ENCODE data around the gene SCGB3A1.

SCGB3A1 gene

DNA sequence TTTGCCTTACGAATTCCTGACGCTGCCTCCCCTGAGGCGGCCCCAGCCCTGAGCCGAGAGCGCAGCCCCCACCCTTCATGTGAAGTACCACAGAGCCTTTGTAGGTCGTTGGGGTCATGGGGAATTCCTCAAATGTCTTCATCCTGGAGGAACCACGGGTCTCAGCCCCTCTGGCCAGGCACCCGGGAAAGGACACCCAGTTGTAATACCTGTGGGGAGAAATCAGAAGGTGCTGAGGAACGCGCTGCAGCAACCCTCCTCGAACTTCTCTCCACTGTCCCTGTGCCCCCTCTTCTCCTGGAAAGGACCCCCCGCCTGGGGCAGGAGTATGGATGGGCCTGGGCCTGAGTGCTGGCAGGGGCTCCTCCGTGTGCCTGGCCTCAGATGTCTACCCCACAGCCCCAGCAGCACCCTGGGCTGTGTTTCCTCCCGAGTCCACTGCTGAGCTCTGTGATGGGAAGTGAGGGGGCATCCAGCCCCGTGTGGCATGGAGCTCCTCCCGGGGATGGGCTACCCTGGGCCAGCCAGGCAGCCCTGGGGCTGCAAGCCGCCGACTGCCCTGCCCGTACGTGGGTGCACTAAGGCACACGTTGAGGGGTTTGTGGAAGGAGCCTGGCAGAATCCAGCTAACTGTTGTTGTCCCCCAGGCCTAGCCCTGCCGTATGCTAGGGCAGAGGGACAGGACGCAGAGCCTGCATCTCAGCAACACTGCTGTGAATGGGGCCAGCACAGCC lies 18.7 kb upstream of the SCGB3A1 start:
- no peaks in the 10 kb centered on the region for H3K9me3 Mint-ChIP-seq
- H3K4me3 Mint-ChIP-seq = no peak overlapping the region
- no peak overlapping the region for H3K27ac Mint-ChIP-seq
- TF ChIP-seq, protein P1, sequence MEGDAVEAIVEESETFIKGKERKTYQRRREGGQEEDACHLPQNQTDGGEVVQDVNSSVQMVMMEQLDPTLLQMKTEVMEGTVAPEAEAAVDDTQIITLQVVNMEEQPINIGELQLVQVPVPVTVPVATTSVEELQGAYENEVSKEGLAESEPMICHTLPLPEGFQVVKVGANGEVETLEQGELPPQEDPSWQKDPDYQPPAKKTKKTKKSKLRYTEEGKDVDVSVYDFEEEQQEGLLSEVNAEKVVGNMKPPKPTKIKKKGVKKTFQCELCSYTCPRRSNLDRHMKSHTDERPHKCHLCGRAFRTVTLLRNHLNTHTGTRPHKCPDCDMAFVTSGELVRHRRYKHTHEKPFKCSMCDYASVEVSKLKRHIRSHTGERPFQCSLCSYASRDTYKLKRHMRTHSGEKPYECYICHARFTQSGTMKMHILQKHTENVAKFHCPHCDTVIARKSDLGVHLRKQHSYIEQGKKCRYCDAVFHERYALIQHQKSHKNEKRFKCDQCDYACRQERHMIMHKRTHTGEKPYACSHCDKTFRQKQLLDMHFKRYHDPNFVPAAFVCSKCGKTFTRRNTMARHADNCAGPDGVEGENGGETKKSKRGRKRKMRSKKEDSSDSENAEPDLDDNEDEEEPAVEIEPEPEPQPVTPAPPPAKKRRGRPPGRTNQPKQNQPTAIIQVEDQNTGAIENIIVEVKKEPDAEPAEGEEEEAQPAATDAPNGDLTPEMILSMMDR (IDR thresholded peaks at IDR 0.05) = no peak
- H3K36me3 Mint-ChIP-seq (ENCODE audit: low read depth) = no peaks in the 10 kb centered on the region
- H3K4me1 Mint-ChIP-seq = peaks cover 63% of the 10 kb centered on the region
- no peaks in the 10 kb centered on the region for H3K27me3 Mint-ChIP-seq (ENCODE audit: low read depth, poor library complexity)
- DNase-seq = no peak

- no peaks in the 10 kb centered on the region for H3K9me3 Mint-ChIP-seq
- TF ChIP-seq, protein P1 (IDR thresholded peaks at IDR 0.05) = no peak
- H3K36me3 Mint-ChIP-seq (ENCODE audit: low read depth) = no peaks in the 10 kb centered on the region
- H3K4me3 Mint-ChIP-seq = no peak overlapping the region
- peaks cover under 1% of the 10 kb centered on the region for H3K27me3 Mint-ChIP-seq (ENCODE audit: low read depth, poor library complexity)
- H3K27ac Mint-ChIP-seq = no peak overlapping the region
- H3K4me1 Mint-ChIP-seq = peaks cover 63% of the 10 kb centered on the region
- DNase-seq = no peak
Measured at GRCh38 chr5:180609386-180609785, 18.1 kb upstream of the SCGB3A1 start.

- H3K4me3 Mint-ChIP-seq = peak overlapping the region; percentile 21
- peaks cover 3% of the 10 kb centered on the region for H3K27me3 Mint-ChIP-seq (ENCODE audit: low read depth, poor library complexity)
- H3K9me3 Mint-ChIP-seq = no peaks in the 10 kb centered on the region
- no peaks in the 10 kb centered on the region for H3K36me3 Mint-ChIP-seq (ENCODE audit: low read depth)
- peak overlapping the region; percentile 56 for H3K27ac Mint-ChIP-seq
- H3K4me1 Mint-ChIP-seq = peaks cover 61% of the 10 kb centered on the region
- TF ChIP-seq, protein P1 (IDR thresholded peaks at IDR 0.05) = no peak
- DNase-seq = no peak
Measured at GRCh38 chr5:180608572-180609310, 17.4 kb upstream of the SCGB3A1 start.

DNA sequence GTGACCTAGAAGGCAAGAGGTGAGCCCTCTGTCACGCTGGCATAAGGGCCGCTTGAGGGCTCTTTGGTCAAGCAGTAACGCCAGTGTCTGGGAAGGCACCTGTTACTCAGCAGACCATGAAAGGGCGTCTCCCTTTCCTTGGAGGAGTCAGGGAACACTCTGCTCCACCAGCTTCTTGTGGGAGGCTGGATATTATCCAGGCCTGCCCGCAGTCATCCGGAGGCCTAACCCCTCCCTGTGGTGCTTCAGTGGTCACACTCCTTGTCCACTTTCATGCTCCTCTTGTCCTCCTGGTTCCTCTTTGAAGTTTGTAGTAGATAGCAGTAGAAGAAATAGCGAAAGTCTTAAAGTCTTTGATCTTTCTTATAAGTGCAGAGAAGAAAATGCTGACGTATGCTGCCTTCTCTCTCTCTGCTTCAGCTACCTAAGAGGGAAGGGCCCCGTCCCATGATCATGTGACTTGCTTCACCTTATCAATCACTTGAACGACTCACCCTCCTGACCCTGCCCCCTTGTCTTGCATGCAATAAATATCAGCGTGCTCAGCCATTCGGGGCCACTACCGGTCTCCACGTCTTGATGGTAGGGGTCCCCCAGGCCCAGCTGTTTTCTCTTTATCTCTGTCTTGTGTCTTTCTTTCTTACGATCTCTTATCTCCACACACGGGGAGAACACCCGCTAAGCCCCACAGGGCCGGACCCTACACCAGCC lies 16.7 kb upstream of the SCGB3A1 start:
- Mint-ChIP-seq H3K27ac (peak overlapping the region; percentile 56), H3K4me1 (peaks cover 55% of the 10 kb centered on the region)
- DNase-seq = no peak

DNA sequence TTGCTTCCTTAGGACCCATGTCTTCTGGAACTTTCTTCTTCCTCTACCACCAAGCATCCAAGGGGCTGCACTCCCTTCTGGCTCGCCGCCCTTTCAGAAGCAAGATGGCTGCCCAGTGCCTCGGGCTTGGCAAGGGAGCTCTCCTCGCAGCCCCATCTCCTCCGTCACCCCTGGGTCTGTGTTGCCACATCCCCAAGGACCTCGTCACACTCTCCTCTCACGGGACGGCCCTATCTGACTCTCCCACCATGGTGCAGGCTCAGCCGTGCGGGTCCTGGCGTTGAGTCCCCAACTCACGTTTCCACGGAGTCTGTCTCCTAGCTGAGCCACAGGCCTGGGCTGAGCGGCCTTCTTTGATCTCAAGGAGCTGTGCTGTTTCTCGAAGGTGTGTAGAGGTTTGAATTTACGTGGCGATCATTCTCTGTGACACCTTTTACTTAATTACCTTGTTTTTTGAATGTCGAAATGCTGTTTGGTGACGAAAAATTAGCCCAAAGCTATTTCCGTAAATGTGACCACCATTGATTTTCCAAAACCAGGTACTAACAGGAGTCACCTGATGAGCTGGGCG lies 15.0 kb upstream of the SCGB3A1 start:
- Mint-ChIP-seq H3K9me3 (no peaks in the 10 kb centered on the region), H3K4me1 (peaks cover 59% of the 10 kb centered on the region), H3K27me3 (ENCODE audit: low read depth, poor library complexity) (peaks cover 3% of the 10 kb centered on the region), H3K27ac (no peak overlapping the region), H3K4me3 (no peak overlapping the region), H3K36me3 (ENCODE audit: low read depth) (no peaks in the 10 kb centered on the region)
- no peak for DNase-seq
- TF ChIP-seq, protein P1 (IDR thresholded peaks at IDR 0.05) = peak; percentile 13

More for the DNA sequence above, 16.7 kb upstream of the SCGB3A1 start:
- Mint-ChIP-seq H3K36me3 (ENCODE audit: low read depth) (no peaks in the 10 kb centered on the region), H3K27me3 (ENCODE audit: low read depth, poor library complexity) (peaks cover 3% of the 10 kb centered on the region), H3K9me3 (no peaks in the 10 kb centered on the region), H3K4me3 (peak overlapping the region; percentile 21)
- TF ChIP-seq, protein P1 (IDR thresholded peaks at IDR 0.05) = no peak
